MG63 (cell line): Measurements from ENCODE around the gene NRAP. TPM values are rescaled to one million over a fixed set of nuclear protein-coding genes. Genes with fewer than 3 reads are reported as not detected.

Experiments
- DNase-seq: peaks from one replicate; pipeline ENCODE4 v3.0.0-alpha.2; 2020
- H3K27me3 ChIP-seq: fragments of 250-450 bp; sonication (Bioruptor Pico); 2 replicates; pipeline ENCODE4 v1.5.1; 2020; ENCODE audit warnings: mild to moderate bottlenecking, moderate library complexity
- H3K36me3 ChIP-seq: fragments of 250-450 bp; sonication (Bioruptor Pico); 2 replicates; pipeline ENCODE4 v1.5.1; 2020; ENCODE audit warnings: mild to moderate bottlenecking, moderate library complexity
- H3K4me3 ChIP-seq: fragments of 250-450 bp; sonication (Bioruptor Pico); 2 replicates; pipeline ENCODE4 v1.5.1; 2020; ENCODE audit warnings: mild to moderate bottlenecking, moderate library complexity
- H3K9me3 ChIP-seq: fragments of 250-450 bp; sonication (Bioruptor Pico); 2 replicates; pipeline ENCODE4 v1.5.1; 2020; ENCODE audit warnings: mild to moderate bottlenecking, moderate library complexity
- total RNA-seq: library from RNA; depleted of rRNA; stranded (reverse); fragments of >200 nt; shearing (Covaris generic); gene quantifications from 2 replicates; pipeline ENCODE4 v1.2.3, GENCODE V29; 2014; ENCODE audit warnings: low replicate concordance; rRNA removed

NRAP gene
- total RNA-seq, 1 experiment from 2014 or later, result not detected

GRCh38 chr10:113540845-113541548 lies 122.8 kb downstream of the NRAP start:
- peak; percentile 47 for DNase-seq
- Histone ChIP-seq H3K9me3 (no peaks in the 10 kb centered on the region), H3K36me3 (no peaks in the 10 kb centered on the region), H3K27me3 (no peaks in the 10 kb centered on the region), H3K4me3 (no peak overlapping the region)

GRCh38 chr10:113539789-113540188 lies 124.1 kb downstream of the NRAP start:
- peak; percentile 84 for DNase-seq
- Histone ChIP-seq H3K9me3 (no peaks in the 10 kb centered on the region), H3K4me3 (no peak overlapping the region), H3K36me3 (no peaks in the 10 kb centered on the region), H3K27me3 (no peaks in the 10 kb centered on the region)

Other genes with a start within 250 kb of the NRAP start
- gene HABP2, start 111.0 kb downstream of the NRAP start, total RNA-seq, result not detected in 2 replicates
- 30.7 and 48.5 TPM in 2 replicates for gene CASP7, start 15.9 kb upstream of the NRAP start, total RNA-seq
- not detected in 2 replicates for gene PLEKHS1, start 87.6 kb upstream of the NRAP start, total RNA-seq
- gene DCLRE1A, start 190.0 kb upstream of the NRAP start, total RNA-seq, result 7.4 and 10.2 TPM in 2 replicates
- gene NHLRC2, start 190.6 kb upstream of the NRAP start, total RNA-seq, result 7.9 and 19.4 TPM in 2 replicates